NK-92 (cell line): Measurements from ENCODE around the gene ANKRD45.
"Not testable (repeated sequence)": the region's sequence is repeated elsewhere in the genome, so short reads cannot be mapped to it uniquely, and the experiment has no call there.

ENCODE experiments used
- DNase-seq: peaks from one replicate; lab custom pipeline; 2025; ENCODE audit not compliant: unreplicated experiment; lab: John Stamatoyannopoulos, UW

The ANKRD45 gene

DNA sequence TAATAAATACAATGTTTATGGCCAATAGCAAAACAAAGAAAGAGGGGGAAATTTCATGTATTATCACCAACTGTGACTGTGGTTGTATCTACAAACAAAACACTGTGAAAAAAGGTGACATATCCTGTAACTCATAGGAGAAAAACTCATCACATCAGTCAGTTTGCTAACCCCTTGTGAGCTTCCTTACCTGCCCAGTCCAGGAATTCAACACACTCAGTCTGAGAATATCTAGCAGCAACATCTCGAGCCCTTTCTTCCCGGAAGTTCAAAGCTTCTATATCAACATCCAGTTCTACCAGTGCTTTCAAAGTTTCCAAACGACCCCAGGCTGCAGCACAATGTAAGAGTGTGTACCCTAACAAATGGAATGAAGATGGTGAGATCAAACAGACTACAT lies 23.0 kb downstream of the ANKRD45 start:
- no peak for DNase-seq

DNA sequence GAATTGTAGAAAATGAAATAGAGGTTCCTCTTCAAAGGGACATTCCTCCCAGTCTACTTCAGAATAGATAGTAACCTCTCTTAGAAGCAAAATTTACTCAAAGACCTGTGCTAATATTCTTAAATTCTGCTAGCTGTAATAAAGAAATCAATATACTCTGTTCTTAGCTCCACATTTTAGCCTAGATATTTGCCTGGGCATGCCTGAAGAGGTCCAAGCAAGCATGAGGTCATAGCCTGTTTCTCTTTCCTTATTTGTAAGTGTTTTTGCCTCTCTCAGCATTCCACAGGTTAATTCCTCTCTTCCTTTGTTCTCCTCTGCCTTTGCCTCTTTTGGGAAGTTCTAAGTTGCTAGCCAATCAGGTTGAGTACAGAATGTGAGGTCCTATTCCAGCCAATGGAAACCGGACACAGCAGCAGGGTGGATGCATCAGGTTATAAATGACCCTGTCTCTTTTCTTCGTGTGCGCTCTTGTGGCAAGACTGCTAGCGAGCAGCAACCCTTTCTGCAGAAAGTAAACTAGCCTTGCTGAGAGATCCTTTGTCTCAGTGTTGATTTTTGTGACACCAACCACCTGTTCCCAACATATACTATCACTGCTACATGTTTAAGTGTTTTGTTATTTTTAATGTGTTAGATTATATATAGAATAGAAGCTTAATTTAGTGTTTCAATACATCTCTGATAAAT lies 27.1 kb downstream of the ANKRD45 start:
- DNase-seq: not testable (repeated sequence)

DNA sequence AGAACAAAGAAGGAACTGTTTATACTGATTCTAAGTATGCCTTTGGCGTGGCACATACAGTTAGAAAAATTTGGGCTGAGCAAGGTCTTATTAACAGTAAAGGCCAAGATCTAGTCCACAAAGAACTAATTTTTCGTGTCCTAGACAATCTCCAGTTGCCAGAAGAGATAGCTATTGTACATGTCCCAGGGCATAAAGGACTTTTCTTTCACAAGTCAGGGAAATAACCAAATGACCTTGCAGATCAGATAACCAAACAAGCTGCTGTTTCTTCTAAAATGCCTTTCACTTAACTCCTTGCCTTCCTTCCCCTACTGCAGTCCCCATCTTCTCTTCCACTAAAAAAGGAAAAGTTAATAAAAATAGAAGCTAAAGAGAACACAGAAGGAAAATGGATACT lies 30.5 kb downstream of the ANKRD45 start:
- no peak for DNase-seq

DNA sequence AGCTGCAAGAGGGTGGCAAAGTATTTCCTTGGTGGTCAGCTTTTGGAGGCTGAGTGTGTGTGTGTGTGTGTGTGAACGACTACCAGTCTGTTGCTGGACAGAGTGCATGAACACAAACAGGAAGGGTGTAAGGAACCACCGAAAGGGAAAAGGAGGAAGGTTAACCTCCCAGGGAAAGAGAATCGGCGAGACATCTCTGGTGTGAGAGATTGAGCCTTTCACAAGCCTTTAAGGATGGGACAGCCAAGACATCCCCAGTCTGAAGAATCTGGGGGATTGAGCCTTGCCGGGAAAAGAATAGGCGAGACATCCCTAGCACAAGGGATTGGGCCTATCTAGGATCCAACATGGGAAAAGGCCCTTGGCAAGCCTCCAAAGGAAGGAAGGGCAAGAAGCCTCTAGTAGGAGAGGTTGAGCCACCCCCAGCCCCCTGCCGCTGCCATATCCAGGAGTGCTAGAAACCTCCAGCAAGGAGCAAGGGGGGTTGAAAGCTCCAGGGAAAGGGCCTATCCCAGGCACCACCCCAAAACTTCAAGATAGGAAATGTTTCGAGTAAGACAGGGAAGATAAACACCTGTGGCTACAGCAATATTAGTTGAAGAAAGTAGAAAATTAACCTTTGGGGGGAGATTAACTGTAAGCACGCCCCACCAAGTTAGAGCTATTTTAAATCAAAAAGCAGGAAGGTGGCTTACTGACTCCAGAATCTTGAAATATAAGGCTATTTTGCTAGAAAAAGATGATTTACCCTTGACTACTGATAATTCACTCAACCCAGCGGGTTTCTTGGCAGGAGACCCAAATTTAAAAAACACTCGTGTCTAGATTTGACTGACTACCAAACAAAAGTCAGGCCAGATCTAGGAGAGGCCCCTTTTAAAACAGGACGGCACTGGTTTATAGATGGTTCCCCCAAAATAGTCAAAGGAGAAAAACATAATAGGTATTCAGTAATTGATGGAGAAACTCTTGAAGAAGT lies 31.3 kb downstream of the ANKRD45 start:
- DNase-seq: no peak

DNA sequence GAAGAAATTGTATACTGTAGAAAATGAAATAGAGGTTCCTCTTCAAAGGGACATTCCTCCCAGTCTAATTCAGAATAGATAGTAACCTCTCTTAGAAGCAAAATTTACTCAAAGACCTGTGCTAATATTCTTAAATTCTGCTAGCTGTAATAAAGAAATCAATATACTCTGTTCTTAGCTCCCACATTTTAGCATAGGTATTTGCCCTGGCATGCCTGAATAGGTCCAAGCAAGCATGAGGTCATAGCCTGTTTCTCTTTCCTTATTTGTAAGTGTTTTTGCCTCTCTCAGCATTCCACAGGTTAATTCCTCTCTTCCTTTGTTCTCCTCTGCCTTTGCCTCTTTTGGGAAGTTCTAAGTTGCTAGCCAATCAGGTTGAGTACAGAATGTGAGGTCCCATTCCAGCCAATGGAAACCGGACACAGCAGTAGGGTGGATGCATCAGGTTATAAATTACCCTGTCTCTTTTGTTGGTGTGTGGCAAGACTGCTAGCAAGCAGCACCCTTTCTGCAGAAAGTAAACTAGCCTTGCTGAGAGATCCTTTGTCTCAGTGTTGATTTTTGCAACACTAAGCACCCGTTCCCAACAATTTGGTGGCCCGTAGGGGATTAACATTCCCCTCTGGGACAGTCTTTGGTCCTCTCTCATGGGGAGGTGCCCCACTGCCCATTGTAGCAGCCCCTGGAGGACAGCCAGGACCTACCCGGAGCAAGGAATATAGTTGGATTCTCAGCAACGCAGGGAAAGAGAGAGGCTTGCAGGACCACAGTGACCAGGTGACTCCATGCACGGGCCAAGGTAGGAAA lies 32.2 kb downstream of the ANKRD45 start:
- not testable (repeated sequence) for DNase-seq

DNA sequence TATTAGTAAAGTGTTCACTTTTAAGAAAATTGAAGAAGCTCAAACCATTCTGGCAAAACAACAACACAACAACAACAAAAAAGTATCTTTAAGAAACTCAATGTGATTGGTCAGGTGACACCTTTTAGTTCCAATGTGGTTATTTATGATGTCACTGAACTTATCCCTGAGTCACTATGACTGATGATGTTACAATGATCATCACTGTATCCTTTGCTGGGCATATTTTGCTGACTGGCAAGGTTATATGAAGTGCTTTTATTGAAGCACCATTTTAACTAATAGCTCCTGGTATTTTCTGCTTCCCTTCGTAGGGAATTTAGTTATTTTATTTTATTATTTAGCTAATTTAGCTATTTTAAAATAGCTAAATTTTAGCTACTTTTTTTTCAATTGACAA lies 34.5 kb downstream of the ANKRD45 start, which contains the start of gene TEX50:
Gene TEX50, plus strand, starts transcription at position 223 of the 400 bp plus-strand sequence. CDS start 184 bp downstream, outside the sequence.
- DNase-seq: no peak

DNA sequence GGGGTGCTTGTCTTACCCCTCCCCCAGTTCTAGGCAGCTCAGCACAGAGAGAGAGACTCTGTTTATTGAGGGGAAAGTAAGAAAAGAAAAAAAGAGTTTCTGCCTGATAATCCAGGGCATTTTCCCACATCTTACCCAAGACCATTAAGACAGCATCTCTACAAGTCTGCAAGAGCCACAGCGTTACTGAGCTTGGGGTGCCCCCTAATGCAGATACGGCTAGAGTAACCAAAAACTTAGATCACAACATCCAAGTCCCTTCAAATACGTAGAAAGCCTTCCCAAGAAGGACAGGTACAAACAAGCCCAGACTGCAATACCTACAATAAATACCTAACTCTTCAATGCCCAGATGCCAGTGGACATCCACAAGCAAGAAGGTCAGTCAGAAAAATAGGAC lies 40.8 kb downstream of the ANKRD45 start:
- no peak for DNase-seq

DNA sequence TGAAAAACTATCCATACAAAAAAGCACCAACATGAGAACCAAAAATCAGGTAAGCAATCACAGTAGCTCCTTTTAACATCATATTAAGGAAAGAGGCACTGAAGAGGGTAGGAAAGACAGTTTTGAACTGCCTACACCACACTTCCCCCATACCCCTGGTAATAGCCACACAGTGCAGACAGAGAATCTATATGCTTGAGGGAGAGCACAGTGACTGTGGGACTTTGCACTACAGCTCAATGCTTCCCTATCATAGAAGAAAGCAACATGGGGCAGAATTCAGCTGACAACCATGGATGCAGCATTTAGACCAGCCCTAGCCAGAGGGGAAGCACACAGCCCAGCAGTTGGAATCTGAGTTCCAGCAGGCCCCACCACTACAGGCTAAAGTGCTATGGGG lies 42.4 kb downstream of the ANKRD45 start:
- DNase-seq: no peak

DNA sequence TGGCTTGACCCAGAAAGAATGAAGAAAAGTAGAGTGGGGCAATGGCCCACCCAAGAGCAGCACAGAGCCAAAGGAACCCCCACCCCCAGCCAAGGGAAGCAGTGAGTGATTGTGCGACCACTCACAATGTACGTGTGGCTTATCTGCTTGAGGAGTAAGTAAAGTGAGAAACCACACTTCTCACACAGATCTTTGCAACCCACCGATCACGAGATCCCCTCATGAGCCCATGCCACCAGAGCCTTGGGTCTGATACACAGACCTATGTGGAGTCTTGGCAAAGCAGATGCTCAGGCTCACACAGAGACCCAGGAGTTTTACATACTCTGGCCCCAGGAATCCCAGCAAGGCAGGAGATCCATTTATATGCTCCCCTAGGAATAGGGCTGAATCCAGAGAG lies 52.8 kb downstream of the ANKRD45 start:
- DNase-seq: no peak

DNA sequence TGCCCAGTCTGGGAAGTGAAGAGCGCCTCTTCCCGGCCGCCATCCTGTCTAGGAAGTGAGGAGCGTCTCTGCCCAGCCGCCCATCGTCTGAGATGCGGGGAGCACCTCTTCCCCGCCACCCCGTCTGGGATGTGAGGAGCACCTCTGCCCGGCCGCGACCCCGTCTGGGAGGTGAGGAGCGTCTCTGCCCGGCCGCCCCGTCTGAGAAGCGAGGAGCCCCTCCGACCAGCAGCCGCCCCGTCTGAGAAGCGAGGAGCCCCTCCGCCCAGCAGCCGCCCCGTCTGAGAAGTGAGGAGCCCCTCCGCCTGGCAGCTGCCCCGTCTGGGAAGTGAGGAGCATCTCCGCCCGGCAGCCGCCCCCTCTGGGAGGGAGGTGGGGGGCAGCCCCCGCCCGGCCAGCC lies 56.6 kb downstream of the ANKRD45 start:
- DNase-seq: not testable (repeated sequence)

DNA sequence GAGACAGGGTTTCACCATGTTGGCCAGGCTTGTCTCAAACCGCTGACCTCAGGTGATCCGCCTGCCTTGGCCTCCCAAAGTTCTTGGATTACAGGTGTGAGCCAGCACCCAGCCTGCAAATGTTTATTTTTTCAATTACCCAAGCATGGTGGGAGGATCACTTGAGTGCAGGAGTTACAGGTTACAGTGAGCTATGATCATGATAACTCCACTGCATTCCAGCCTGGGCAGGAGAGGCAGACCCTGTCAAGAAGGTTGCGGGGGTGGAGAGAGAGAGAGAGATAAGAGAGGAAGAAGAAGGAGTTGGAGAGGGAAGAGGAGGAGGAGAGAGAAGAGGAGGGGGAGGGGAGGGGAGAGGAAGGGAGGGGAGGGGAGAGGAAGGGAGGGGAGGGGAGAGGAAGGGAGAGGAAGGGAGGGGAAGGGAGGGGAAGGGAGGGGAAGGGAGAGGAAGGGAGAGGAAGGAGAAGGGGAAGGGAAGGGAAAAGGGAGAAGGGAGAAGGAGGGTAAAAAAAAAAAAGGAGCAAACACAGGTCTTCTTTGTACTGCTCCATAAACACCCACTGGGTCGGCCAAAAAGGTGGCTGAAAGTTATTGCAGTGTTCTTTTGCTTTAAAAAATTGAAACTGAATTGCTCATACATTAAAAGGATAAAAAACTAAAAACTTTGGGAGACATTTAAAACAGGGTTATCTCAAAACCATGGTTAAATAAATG lies 61.0 kb downstream of the ANKRD45 start:
- no peak for DNase-seq

DNA sequence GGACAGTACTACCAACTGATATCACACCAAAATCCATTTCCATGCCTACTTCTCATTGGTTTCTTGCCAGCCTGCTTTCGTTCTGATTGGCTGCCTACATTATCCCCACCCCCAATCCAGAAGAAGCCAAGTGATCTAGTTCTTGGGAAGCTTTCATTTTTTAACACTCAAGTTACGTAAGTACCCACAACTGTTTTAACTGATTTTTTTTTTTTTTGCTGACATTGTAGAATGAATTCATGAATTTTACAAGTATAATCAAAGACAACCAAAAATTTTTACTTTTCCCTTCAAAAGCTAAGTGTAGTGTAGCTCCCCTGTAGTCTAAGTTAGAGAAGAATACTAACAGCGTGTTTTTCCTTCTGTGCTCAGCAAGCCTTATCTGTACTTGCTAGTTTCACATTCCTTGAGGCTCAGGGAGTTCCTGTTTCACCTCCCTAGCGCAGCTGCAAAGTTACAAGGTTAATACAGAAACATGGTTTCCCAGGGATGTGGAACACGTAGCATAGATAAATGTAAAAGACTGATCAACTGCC lies 66.5 kb downstream of the ANKRD45 start, which contains the start of gene SLC9C2:
Gene SLC9C2, minus strand, starts transcription at position 17 of the 536 bp plus-strand sequence. CDS start 1,296 bp downstream, outside the sequence.
- no peak for DNase-seq

DNA sequence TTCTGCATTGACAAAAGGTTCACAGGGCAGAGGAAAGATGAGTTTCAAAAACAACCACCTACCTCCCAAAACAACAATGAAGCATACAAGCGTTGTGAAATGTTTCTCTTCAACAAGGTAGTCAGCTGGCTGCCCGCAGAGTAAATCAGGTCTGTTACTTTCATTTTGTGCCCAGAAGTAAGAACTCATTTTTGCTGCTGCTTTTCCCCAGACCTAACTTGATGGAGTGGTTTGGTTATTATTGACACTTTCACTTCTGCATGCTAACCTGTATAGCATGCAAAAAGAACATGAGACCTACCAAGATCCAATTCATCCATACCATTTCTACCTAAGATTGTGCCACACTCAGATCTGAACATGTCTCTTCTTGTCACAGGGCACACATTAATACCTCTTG lies 68.1 kb downstream of the ANKRD45 start:
- DNase-seq: no peak

DNA sequence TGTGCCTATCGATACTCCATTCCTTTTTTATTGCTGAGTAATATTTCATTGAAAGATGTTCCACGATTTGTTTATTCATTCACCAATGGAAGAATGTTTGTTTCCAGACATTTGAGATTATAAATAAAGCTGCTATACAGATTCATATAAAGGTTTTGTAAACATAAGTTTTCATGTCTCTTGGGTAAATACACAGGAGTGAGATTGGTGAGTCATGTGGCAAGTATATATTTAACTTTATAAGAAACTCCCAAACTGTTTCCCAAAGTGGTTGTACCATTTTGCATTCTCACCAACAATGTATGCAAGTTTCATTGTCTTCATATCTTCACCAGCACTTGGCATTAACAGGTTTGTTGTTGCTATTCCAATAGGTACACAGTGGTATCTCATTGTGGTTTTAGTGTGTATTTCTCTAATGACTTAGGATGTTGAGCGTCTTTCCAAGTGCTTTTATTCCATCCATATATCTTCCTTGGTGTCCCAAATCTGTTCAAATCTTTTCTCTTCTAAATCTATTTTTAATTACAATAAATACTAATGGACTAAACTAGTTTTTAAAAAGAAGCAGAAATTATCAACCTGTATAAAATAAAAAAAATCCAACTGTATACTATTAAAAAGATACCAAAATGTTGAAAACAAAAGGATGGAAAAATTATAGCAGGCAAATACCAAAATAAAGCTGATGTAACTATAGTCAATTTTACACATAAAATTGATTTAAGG lies 73.4 kb downstream of the ANKRD45 start:
- no peak for DNase-seq

DNA sequence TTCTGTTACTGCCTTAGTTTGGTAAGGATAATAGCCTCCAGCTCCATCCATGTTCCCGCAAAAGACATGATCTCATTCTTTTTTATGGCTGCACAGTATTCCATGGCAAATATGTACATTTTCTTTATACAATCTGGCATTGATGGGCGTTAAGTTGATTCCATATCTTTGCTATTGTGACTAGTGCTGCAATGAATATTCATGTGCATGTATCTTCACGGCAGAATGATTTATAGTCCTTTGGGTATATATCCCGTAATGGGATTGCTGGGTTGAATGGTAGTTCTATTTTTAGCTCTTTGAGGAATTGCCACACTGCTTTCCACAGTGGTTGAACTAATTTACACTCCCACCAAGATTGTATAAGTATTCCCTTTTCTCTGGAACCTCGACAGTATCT lies 78.5 kb downstream of the ANKRD45 start:
- not testable (repeated sequence) for DNase-seq

DNA sequence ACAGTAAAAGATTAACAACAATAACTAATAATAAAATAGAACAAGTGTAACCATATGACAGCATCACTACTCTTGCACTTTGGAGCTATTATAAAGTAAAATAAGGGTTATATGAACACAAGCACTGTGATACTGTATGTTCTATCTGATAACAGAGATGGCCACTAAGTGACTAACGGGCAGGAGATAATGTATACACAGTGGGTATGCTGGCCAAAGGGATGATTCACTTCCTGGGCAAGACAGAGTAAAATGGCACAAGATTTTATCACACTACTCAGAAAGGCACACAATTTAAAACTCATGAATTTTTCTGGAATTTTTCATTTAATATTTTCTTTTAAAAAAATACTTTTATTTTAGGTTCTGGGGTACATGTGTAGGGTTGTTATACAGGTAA lies 79.1 kb downstream of the ANKRD45 start:
- no peak for DNase-seq

DNA sequence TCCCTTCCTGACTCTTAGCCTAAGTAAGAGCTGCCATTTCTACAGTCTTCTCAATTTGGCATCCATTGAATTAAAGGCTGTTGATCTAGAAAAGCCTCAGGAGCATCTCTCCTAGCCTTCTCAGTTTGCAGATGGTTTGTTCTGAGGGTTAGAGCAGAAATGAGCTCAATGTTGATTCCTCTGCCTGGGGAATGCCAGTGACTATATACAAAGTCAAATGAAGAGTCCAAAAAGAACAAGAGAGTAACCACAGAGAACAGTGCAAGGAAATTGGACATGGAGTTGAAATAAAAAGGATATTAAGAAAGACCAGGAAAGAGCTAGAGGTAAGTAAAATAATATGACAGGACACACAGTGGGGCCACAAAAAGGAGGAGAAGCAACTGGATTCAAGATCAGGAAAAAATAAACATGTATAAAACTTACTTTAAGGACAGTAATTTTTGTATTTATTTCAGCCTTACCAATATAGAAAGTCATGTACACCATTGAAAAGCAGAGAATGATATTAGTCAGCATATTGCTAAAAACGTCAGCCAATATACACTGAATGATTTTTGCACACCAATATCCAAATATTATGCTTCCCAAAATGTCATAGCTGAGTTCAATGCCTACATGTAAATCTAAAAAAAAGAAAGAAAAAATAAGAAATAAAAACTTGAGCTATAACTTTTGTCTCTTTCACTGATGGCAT lies 88.1 kb downstream of the ANKRD45 start:
- DNase-seq: no peak

DNA sequence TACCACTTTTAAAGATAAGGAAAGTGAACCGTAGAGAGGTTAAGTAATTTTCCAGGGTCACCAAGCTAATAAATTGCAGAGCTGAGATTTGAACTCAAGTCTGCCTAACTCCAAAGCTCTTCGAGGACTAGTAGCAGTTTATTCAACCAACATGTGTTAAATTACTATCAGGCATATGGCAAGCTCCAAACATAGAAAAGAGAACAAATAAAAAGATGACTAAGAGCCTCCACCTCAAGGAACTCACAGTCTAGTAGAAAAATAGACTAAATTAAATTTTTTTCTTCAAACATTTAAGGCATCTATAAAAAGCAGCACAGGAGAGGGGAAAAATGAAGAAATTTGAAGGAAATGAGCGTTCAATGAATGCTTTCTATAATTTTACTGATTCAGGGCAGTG lies 89.0 kb downstream of the ANKRD45 start:
- DNase-seq: no peak

DNA sequence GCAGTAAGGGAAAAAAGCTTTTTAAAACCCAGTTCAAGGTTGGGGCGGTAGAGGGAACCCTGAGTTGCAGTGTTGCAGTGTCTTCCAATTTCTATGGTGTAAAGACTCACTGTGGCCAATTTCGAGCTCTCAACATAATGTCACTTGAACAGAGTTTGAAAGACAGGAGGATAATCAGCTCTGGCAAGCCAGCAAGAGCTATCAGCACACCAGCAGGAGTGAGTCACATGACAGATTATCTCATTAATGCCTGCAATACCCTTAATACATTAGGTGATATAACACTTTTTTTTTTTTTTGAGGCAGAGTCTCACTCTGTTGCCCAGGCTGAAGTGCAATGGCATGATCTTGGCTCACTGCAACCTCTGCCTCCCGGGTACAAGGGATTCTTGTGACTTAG lies 89.6 kb downstream of the ANKRD45 start:
- DNase-seq: no peak
